Measurements from ENCODE around the gene CX3CR1. TPM values are rescaled to one million over a fixed set of nuclear protein-coding genes. Genes with fewer than 3 reads are reported as not detected.

CX3CR1 gene
- total and polyA plus RNA-seq, 9 of the 15 experiments (the other 6 are each of a cell fraction or from before 2014, with no cell fraction given) = 0.03 to 0.21 TPM; not detected in 7

DNA sequence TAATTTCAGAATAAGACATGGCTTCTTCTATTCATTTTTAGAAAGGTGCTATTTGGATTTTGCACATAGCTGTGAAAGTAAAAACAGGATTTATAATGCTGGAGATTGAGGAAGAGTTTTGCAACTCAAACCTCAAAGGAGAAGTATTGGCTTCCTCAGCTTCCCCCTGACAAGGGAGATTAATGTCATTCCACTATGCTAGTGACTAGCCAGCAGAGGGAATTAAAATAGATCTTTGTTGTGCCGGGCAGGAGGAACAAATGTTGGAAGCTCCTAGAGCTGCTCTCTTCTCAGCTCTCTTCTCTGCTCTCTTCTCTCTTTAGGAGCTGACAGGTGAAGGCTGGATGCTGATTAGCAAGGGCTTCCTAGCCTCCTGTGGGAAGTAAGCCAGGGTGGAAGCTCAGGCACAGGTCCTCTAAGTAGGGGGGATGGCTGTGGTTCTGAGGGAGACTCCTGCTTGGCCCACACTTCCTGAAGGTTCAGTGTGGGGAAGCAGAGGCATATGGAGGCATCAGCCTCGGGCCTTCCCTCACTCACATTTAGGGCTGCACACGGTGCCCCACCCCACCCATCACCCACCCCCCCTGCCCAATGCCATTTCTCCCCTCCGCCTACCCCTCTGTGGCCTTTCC is 29.6 kb downstream of the CX3CR1 start:
- H3K9ac ChIP-seq (ENCODE audit: insufficient read depth in 1 of 2, low read depth in 2 of 2, low read length in 2 of 2) = no peak overlapping the region
- 0% methylated on average over 3 of the region's 4 CpGs for WGBS (ENCODE audit: insufficient coverage, low coverage, missing lambda C conversion rate)
- no peak overlapping the region for H3K4me2 ChIP-seq (ENCODE audit: insufficient read depth, low read length)
- ChIA-PET CTCF (ENCODE audit: low intra/inter-chr PET ratio) (no interaction called here), POLR2A (interaction anchor here (0.7 to 1.3 kb wide), 2 partner anchors 13 to 33 kb away, joined by 3 read pairs; no protein-coding TSS in a partner anchor)
- no peaks in the 10 kb centered on the region for H3K9me1 ChIP-seq (ENCODE audit: control insufficient read depth, insufficient read depth, low read length)
- H3K27ac ChIP-seq (ENCODE audit: extremely low read depth, low read depth, low read length) = no peak overlapping the region
- no peaks in the 10 kb centered on the region for H3K36me3 ChIP-seq (ENCODE audit: control insufficient read depth, insufficient read depth, low read length)
- TF ChIP-seq, protein P1, sequence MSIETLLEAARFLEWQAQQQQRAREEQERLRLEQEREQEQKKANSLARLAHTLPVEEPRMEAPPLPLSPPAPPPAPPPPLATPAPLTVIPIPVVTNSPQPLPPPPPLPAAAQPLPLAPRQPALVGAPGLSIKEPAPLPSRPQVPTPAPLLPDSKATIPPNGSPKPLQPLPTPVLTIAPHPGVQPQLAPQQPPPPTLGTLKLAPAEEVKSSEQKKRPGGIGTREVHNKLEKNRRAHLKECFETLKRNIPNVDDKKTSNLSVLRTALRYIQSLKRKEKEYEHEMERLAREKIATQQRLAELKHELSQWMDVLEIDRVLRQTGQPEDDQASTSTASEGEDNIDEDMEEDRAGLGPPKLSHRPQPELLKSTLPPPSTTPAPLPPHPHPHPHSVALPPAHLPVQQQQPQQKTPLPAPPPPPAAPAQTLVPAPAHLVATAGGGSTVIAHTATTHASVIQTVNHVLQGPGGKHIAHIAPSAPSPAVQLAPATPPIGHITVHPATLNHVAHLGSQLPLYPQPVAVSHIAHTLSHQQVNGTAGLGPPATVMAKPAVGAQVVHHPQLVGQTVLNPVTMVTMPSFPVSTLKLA (conservative IDR thresholded peaks at IDR 0.05) = no peak
- peak; percentile 60 for TF ChIP-seq MEIS2 (IDR thresholded peaks at IDR 0.05; ENCODE audit: partially characterized antibody)
- TF ChIP-seq, protein P2, sequence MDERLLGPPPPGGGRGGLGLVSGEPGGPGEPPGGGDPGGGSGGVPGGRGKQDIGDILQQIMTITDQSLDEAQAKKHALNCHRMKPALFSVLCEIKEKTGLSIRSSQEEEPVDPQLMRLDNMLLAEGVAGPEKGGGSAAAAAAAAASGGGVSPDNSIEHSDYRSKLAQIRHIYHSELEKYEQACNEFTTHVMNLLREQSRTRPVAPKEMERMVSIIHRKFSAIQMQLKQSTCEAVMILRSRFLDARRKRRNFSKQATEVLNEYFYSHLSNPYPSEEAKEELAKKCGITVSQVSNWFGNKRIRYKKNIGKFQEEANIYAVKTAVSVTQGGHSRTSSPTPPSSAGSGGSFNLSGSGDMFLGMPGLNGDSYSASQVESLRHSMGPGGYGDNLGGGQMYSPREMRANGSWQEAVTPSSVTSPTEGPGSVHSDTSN (CRISPR knock-in tag; IDR thresholded peaks at IDR 0.05; ENCODE audit: low read depth) = no peak
- TF ChIP-seq, protein P2 (tag; conservative IDR thresholded peaks at IDR 0.05; ENCODE audit: low read depth) = peak; percentile 60; the same call in 1 of the 2 replicates
- no peak for TF ChIP-seq ZNF444 (CRISPR knock-in tag; IDR thresholded peaks at IDR 0.05)
- no peak overlapping the region for H3K4me3 ChIP-seq
- no peaks in the 10 kb centered on the region for H3K4me1 ChIP-seq (replicated peaks in 1 of 2; ENCODE audit: control insufficient read depth in 2 of 2, insufficient read depth in 2 of 2, low read length in 2 of 2)
- no peak for DNase-seq (ENCODE audit: extremely low read depth in 1 of 4, low spot score in 3 of 4)
- peaks cover 17 to 41% of the 10 kb centered on the region in 2 experiments for H3K27me3 ChIP-seq (ENCODE audit: control insufficient read depth in 2 of 2, insufficient read depth in 2 of 2, low read length in 2 of 2)
- intact Hi-C loops (cut with micrococcal nuclease) (no loop called here), in situ Hi-C loops (cut with MboI) (no loop called here)
- no peak overlapping the region for H2AFZ ChIP-seq (ENCODE audit: low read depth, low read length)
- H3K9me3 ChIP-seq (replicated peaks; ENCODE audit: control insufficient read depth, insufficient read depth, low read depth, low read length) = no peaks in the 10 kb centered on the region
- no TSS peak for BruUV-seq (replicated peaks)
- ATAC-seq = no peak
- no peaks in the 10 kb centered on the region for H3K79me2 ChIP-seq (ENCODE audit: control insufficient read depth, insufficient read depth, low read length)
- no peaks in the 10 kb centered on the region for H4K20me1 ChIP-seq (replicated peaks; ENCODE audit: control insufficient read depth, insufficient read depth, low read length)
- no peak for FAIRE-seq
